Cardiac atrium fibroblast (primary cell): ENCODE results near the gene OXA1L. TPM values are rescaled to one million over a fixed set of nuclear protein-coding genes. Genes with fewer than 3 reads are reported as not detected.

ENCODE experiments used
- total RNA-seq: library from RNA; depleted of rRNA; stranded (reverse); fragments of >200 nt; gene quantifications from 2 replicates; pipeline ENCODE4 v1.2.3, GENCODE V29; 2015

OXA1L gene
- total RNA-seq, result 78.9 and 102 TPM in 2 replicates

GRCh38 chr14:22766457-22767322, at the start of gene OXA1L:
Gene OXA1L, plus strand, starts transcription at chr14:22766688. Its CDS starts 14 bp downstream, at chr14:22766702.

GRCh38 chr14:22814941-22815713, 48.6 kb downstream of the OXA1L start, which contains the start of gene SLC7A7:
Gene SLC7A7, minus strand, starts transcription at chr14:22815435. Its CDS starts 2,037 bp downstream, at chr14:22813398.

Other genes with a start within 250 kb of the OXA1L start
- 545 and 605 TPM in 2 replicates for gene DAD1, start 177.5 kb upstream of the OXA1L start, total RNA-seq
- 7.2 and 19.4 TPM in 2 replicates for gene ABHD4, start 168.4 kb upstream of the OXA1L start, total RNA-seq
- not detected in 2 replicates for gene OR6J1, start 122.3 kb upstream of the OXA1L start, total RNA-seq
- gene SLC7A7, start 48.7 kb downstream of the OXA1L start, total RNA-seq, result 4.1 and 7.2 TPM in 2 replicates
- gene MRPL52, start 63.2 kb downstream of the OXA1L start, total RNA-seq, result 32.3 and 51.8 TPM in 2 replicates
- gene MMP14, start 69.9 kb downstream of the OXA1L start, total RNA-seq, result 238 and 248 TPM in 2 replicates
- gene LRP10, start 105.1 kb downstream of the OXA1L start, total RNA-seq, result 104 and 155 TPM in 2 replicates
- not detected in 2 replicates for gene REM2, start 116.5 kb downstream of the OXA1L start, total RNA-seq
- gene RBM23, start 152.5 kb downstream of the OXA1L start, total RNA-seq, result 35.9 and 76.6 TPM in 2 replicates
- gene PRMT5, start 162.7 kb downstream of the OXA1L start, total RNA-seq, result 59.1 and 85.4 TPM in 2 replicates
- gene HAUS4, start 190.4 kb downstream of the OXA1L start, total RNA-seq, result 20.6 and 49.9 TPM in 2 replicates
- gene AJUBA, start 215.9 kb downstream of the OXA1L start, total RNA-seq, result 28.0 and 32.2 TPM in 2 replicates
- 5.7 and 5.8 TPM in 2 replicates for gene C14orf93, start 243.5 kb downstream of the OXA1L start, total RNA-seq